DOHH2 (cell line): ENCODE results near the gene RCOR2.

Experiments used
- H3F3A ChIP-seq: fragments of 200-600 bp; sonication (generic), shearing (Covaris generic); 2 replicates; pipeline ENCODE4 v1.6.0; 2016; ENCODE audit warnings: antibody characterized with exemption, mild to moderate bottlenecking; ENCODE audit not compliant: control insufficient read depth, insufficient read depth
- H3K27ac ChIP-seq: fragments of 200-600 bp; sonication (generic); 2 replicates; pipeline ENCODE4 v1.5.1; 2014; ENCODE audit warnings: low read depth, mild to moderate bottlenecking, low read length, moderate library complexity
- H3K27me3 ChIP-seq: fragments of 200-600 bp; sonication (generic); 2 replicates; pipeline ENCODE4 v1.6.1; 2014; ENCODE audit warnings: mild to moderate bottlenecking, low read length, mixed read lengths; ENCODE audit not compliant: control insufficient read depth
- H3K36me3 ChIP-seq: fragments of 200-600 bp; sonication (generic); 2 replicates; pipeline ENCODE4 v1.6.1; 2014; ENCODE audit warnings: mild to moderate bottlenecking, low read length, moderate library complexity, mixed read lengths; ENCODE audit not compliant: control insufficient read depth
- H3K4me1 ChIP-seq: fragments of 200-600 bp; sonication (generic); 2 replicates; pipeline ENCODE4 v1.6.1; 2014; ENCODE audit warnings: mild to moderate bottlenecking, low read length, mixed read lengths; ENCODE audit not compliant: control insufficient read depth
- H3K4me2 ChIP-seq: fragments of 200-600 bp; sonication (generic); 2 replicates; pipeline ENCODE4 v1.6.0; 2014; ENCODE audit warnings: mild to moderate bottlenecking, low read length, moderate library complexity
- H3K4me3 ChIP-seq: fragments of 200-600 bp; sonication (generic); 2 replicates; pipeline ENCODE4 v1.5.1; 2014; ENCODE audit warnings: mild to moderate bottlenecking, low read length, mixed read lengths
- H3K79me2 ChIP-seq: fragments of 200-600 bp; sonication (generic); 2 replicates; pipeline ENCODE4 v1.6.1; 2014; ENCODE audit warnings: mild to moderate bottlenecking, low read length, mixed read lengths; ENCODE audit not compliant: control insufficient read depth
- H3K9me2 ChIP-seq: fragments of 200-600 bp; sonication (generic); replicated peaks from 2 replicates; pipeline ENCODE4 v1.6.1; 2014; ENCODE audit warnings: mild to moderate bottlenecking, low read length, mixed read lengths; ENCODE audit not compliant: control insufficient read depth
- H3K9me3 ChIP-seq: fragments of 200-600 bp; sonication (generic); 2 replicates; pipeline ENCODE4 v1.6.1; 2014; ENCODE audit warnings: antibody characterized with exemption, low read length, mixed read lengths; ENCODE audit not compliant: control insufficient read depth, insufficient read depth
- H4K20me1 ChIP-seq: fragments of 200-600 bp; sonication (generic); 2 replicates; pipeline ENCODE4 v1.6.0; 2014; ENCODE audit warnings: low read depth, mild to moderate bottlenecking, antibody characterized with exemption, low read length, moderate library complexity; ENCODE audit not compliant: control insufficient read depth, insufficient read depth
- CTCF ChIP-seq: fragments of 200-600 bp; sonication (generic); IDR thresholded peaks from one replicate; pipeline ENCODE4 v1.5.1; 2014; ENCODE audit warnings: antibody characterized with exemption, mild to moderate bottlenecking, low read depth, low read length; ENCODE audit not compliant: poor library complexity, severe bottlenecking
- EZH2phosphoT487 ChIP-seq: fragments of 200-600 bp; sonication (generic); IDR thresholded peaks from 2 replicates; pipeline ENCODE4 v1.6.1; 2017; ENCODE audit warnings: borderline replicate concordance, mild to moderate bottlenecking, antibody characterized with exemption, low read length, moderate library complexity, mixed read lengths

RCOR2 gene

GRCh38 chr11:63880403-63880790 lies 36.6 kb downstream of the RCOR2 start:
- Histone ChIP-seq H4K20me1 (peaks cover 6% of the 10 kb centered on the region; the same call in 1 of the 2 replicates), H3K79me2 (peaks cover 85% of the 10 kb centered on the region), H3K4me2 (no peak overlapping the region)

GRCh38 chr11:63879598-63880402 lies 37.2 kb downstream of the RCOR2 start:
- no peaks in the 10 kb centered on the region for H3K9me2 ChIP-seq
- H3K4me1 ChIP-seq, result no peaks in the 10 kb centered on the region
- H3F3A ChIP-seq, result no peaks in the 10 kb centered on the region
- H3K4me3 ChIP-seq, result no peak overlapping the region
- no peaks in the 10 kb centered on the region for H3K9me3 ChIP-seq
- H3K36me3 ChIP-seq, result peaks cover 6% of the 10 kb centered on the region; the same call in 1 of the 2 replicates
- TF ChIP-seq EZH2phosphoT487, result no peak
- no peak for TF ChIP-seq CTCF
- no peak overlapping the region for H3K4me2 ChIP-seq
- H3K27me3 ChIP-seq, result no peaks in the 10 kb centered on the region
- no peak overlapping the region for H3K27ac ChIP-seq
- H4K20me1 ChIP-seq, result peaks cover 6% of the 10 kb centered on the region; the same call in 1 of the 2 replicates
- peaks cover 84% of the 10 kb centered on the region for H3K79me2 ChIP-seq

More at GRCh38 chr11:63880403-63880790, 36.6 kb downstream of the RCOR2 start:
- TF ChIP-seq CTCF (no peak), EZH2phosphoT487 (no peak)
- Histone ChIP-seq H3F3A (no peaks in the 10 kb centered on the region), H3K4me1 (no peaks in the 10 kb centered on the region), H3K4me3 (no peak overlapping the region), H3K9me3 (no peaks in the 10 kb centered on the region), H3K36me3 (peaks cover 5% of the 10 kb centered on the region; the same call in 1 of the 2 replicates), H3K27ac (no peak overlapping the region), H3K27me3 (no peaks in the 10 kb centered on the region), H3K9me2 (no peaks in the 10 kb centered on the region)

- H3K4me2 ChIP-seq, result no peak overlapping the region
- H3K79me2 ChIP-seq, result peaks cover 86% of the 10 kb centered on the region
- peaks cover 8% of the 10 kb centered on the region; the same call in 1 of the 2 replicates for H3K36me3 ChIP-seq
- no peaks in the 10 kb centered on the region for H3K9me3 ChIP-seq
- peaks cover 10% of the 10 kb centered on the region; the same call in 1 of the 2 replicates for H4K20me1 ChIP-seq
- H3F3A ChIP-seq, result no peaks in the 10 kb centered on the region
- TF ChIP-seq EZH2phosphoT487, result no peak
- TF ChIP-seq CTCF, result no peak
- no peaks in the 10 kb centered on the region for H3K4me1 ChIP-seq
- H3K27me3 ChIP-seq, result no peaks in the 10 kb centered on the region
- H3K9me2 ChIP-seq, result no peaks in the 10 kb centered on the region
- H3K4me3 ChIP-seq, result no peak overlapping the region
- no peak overlapping the region for H3K27ac ChIP-seq
These were observed 39.2 kb downstream of the RCOR2 start for GRCh38 chr11:63877658-63878241.
